Stimulated activated effector memory CD8-positive, alpha-beta T cell treated with anti-CD3 and anti-CD28 coated beads, Interleukin-12 subunit alpha, Interleukin-12 subunit beta, amount 100 ng/mL, for 72 hours (primary cell): ENCODE measurements around the gene VTI1A.
"Not testable (repeated sequence)": the region's sequence is repeated elsewhere in the genome, so short reads cannot be mapped to it uniquely, and the experiment has no call there.

Experiments used
- ATAC-seq: fragments of 150-1000 bp; cut with Tn5 transposase; 2 replicates; pipeline ENCODE4 v1.10.0; 2021
- DNase-seq, 2 donors: peaks; one replicate each; pipeline ENCODE4 v3.0.0; 2021 to 2022; ENCODE audit warnings: low spot score in 2 of 2
- H3K27ac Mint-ChIP-seq: one replicate; pipeline ENCODE4 v1.8.0; 2022; ENCODE audit warnings: mild to moderate bottlenecking, mixed read lengths
- H3K36me3 Mint-ChIP-seq: one replicate; pipeline ENCODE4 v1.8.0; 2022; ENCODE audit warnings: mild to moderate bottlenecking, mixed read lengths
- H3K4me1 Mint-ChIP-seq: one replicate; pipeline ENCODE4 v1.8.0; 2022; ENCODE audit warnings: mixed read lengths
- H3K4me3 Mint-ChIP-seq: one replicate; pipeline ENCODE4 v1.8.0; 2022; ENCODE audit warnings: mild to moderate bottlenecking, mixed read lengths
- H3K9me3 Mint-ChIP-seq: one replicate; pipeline ENCODE4 v1.8.0; 2022; ENCODE audit warnings: mixed read lengths

Gene VTI1A

DNA sequence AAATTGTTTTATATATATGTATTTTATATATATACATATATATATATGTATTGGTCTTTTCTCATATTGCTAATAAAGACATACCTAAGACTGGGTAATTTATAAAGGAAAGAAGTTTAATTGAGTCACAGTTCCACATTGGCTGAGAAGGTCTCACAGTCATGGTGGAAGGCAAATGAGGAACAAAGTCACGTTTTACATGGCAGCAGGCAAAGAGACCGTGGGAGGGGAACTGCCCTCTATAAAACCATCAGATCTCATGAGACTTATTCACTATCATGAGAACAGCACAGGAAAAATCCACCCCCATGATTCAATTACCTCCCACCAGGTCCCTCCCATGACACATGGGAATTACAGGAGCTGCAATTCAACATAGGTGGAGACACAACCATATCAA lies 416.4 kb downstream of the VTI1A start:
- H3K9me3 Mint-ChIP-seq, H3K27ac Mint-ChIP-seq, H3K4me1 Mint-ChIP-seq, ATAC-seq, H3K36me3 Mint-ChIP-seq, DNase-seq, H3K4me3 Mint-ChIP-seq: not testable (repeated sequence)
